GM12878 (cell line): ENCODE data around the gene MGAT5. TPM values are rescaled to one million over a fixed set of nuclear protein-coding genes. Genes with fewer than 3 reads are reported as not detected.

Experiments
- ATAC-seq: fragments of 200-7000 bp; cut with Tn5 transposase; 3 replicates; pipeline ENCODE4 v1.9.1; 2020; ENCODE audit warnings: mild to moderate bottlenecking, moderate library complexity
- BruUV-seq: library from RNA; stranded (reverse); fragments of 400-500 nt; replicated peaks from 2 replicates; lab custom pipeline; 2021; lab: Mats Ljungman, UMichigan
- CTCF ChIA-PET: fragments of 300-600 bp; sonication (Branson Sonifier 250); formaldehyde crosslinking; extraction: SDS; loops from one replicate; lab custom pipeline; 2021; ENCODE audit warnings: inconsistent platforms; lab: Yijun Ruan, JAX
- POLR2A ChIA-PET: fragments of 350-600 bp; formaldehyde crosslinking; extraction: SDS; loops from one replicate; lab custom pipeline; 2021; ENCODE audit warnings: inconsistent platforms; lab: Charles Lee
- RAD21 ChIA-PET: fragments of 300-600 bp; sonication (Branson Sonifier 250); formaldehyde crosslinking; loops from one replicate; lab custom pipeline; 2023; ENCODE audit warnings: antibody characterized with exemption; ENCODE audit not compliant: unreplicated experiment; lab: Charles Lee
- SMC1A ChIA-PET: fragments of 300-600 bp; sonication (Branson Sonifier 250); formaldehyde crosslinking; loops from one replicate; lab custom pipeline; 2023; ENCODE audit not compliant: unreplicated experiment, uncharacterized antibody; lab: Charles Lee
- DNase-seq: peaks from one replicate; pipeline ENCODE4 v3.0.0-alpha.2; 2011; ENCODE audit warnings: low read depth, low spot score
- FAIRE-seq: peaks from 3 replicates; lab custom pipeline; 2011; peaks lifted over from hg19 to GRCh38; lab: Jason Lieb, UNC
- H2AFZ ChIP-seq: 2 replicates; pipeline ENCODE4 v1.6.0; 2011; ENCODE audit warnings: low read depth, low read length, control low read depth; ENCODE audit not compliant: control insufficient read depth
- H3K27ac ChIP-seq: 2 replicates; pipeline ENCODE4 v1.5.1; 2011; ENCODE audit warnings: control low read depth; ENCODE audit not compliant: control insufficient read depth, insufficient read depth
- H3K27me3 ChIP-seq, 2 experiments: replicated peaks in 1 of 2; 2 replicates each; pipeline versions ENCODE4 v1.6.0 to v1.6.1; 2011; ENCODE audit warnings: low read length in 1 of 2; ENCODE audit not compliant: control insufficient read depth in 2 of 2, insufficient read depth in 2 of 2
- H3K36me3 ChIP-seq, 2 experiments: 2 replicates each; pipeline ENCODE4 v1.5.1; 2011; ENCODE audit warnings: low read length in 1 of 2; ENCODE audit not compliant: control insufficient read depth in 2 of 2, insufficient read depth in 2 of 2
- H3K4me1 ChIP-seq: 2 replicates; pipeline ENCODE4 v1.6.1; 2011; ENCODE audit warnings: mild to moderate bottlenecking, low read length, moderate library complexity, mixed read lengths; ENCODE audit not compliant: control insufficient read depth, insufficient read depth
- H3K4me2 ChIP-seq: 2 replicates; pipeline ENCODE4 v1.6.0; 2011; ENCODE audit warnings: control low read depth; ENCODE audit not compliant: control insufficient read depth, insufficient read depth
- H3K4me3 ChIP-seq: fragments of 200-600 bp; sonication (generic); 2 replicates; pipeline ENCODE4 v1.5.1; 2016
- H3K79me2 ChIP-seq: 2 replicates; pipeline ENCODE4 v1.6.0; 2011; ENCODE audit warnings: low read length; ENCODE audit not compliant: control insufficient read depth, insufficient read depth
- H3K9ac ChIP-seq: 2 replicates; pipeline ENCODE4 v1.8.0; 2011; ENCODE audit warnings: low read length, control low read depth, mixed read lengths; ENCODE audit not compliant: control insufficient read depth, insufficient read depth
- H3K9me3 ChIP-seq: replicated peaks from 3 replicates; pipeline ENCODE4 v1.5.1; 2011; ENCODE audit warnings: mild to moderate bottlenecking, low read length; ENCODE audit not compliant: control insufficient read depth, insufficient read depth
- H4K20me1 ChIP-seq: 2 replicates; pipeline ENCODE4 v1.6.0; 2011; ENCODE audit not compliant: control insufficient read depth, insufficient read depth
- BACH1 ChIP-seq: fragments of 450-650 bp; IDR thresholded peaks from 2 replicates; pipeline ENCODE4 v1.6.1; 2017; ENCODE audit warnings: mild to moderate bottlenecking, borderline replicate concordance
- BRCA1 ChIP-seq: IDR thresholded peaks from 2 replicates; pipeline ENCODE4 v1.6.1; 2011; ENCODE audit warnings: low read depth, low read length, improper control_type of control experiment
- CBX3 ChIP-seq: fragments of 200-600 bp; sonication (generic); IDR thresholded peaks from 2 replicates; pipeline ENCODE4 v1.6.1; 2016; ENCODE audit warnings: low read depth, borderline replicate concordance
- FOS ChIP-seq: IDR thresholded peaks from 3 replicates; pipeline ENCODE4 v1.6.1; 2011; ENCODE audit warnings: borderline replicate concordance; ENCODE audit not compliant: insufficient read length; ENCODE audit errors: extremely low read depth
- IKZF1 ChIP-seq: fragments of 450-650 bp; conservative IDR thresholded peaks from 2 replicates; pipeline ENCODE4 v1.6.1; 2017; ENCODE audit warnings: antibody characterized with exemption, mild to moderate bottlenecking
- NFYA ChIP-seq: IDR thresholded peaks from 2 replicates; pipeline ENCODE4 v1.6.1; 2011; ENCODE audit warnings: low read depth, mild to moderate bottlenecking, low read length, improper control_type of control experiment, borderline replicate concordance
- NR2C1 ChIP-seq: fragments of 450-650 bp; IDR thresholded peaks from 2 replicates; pipeline ENCODE4 v1.6.1; 2017; ENCODE audit warnings: antibody characterized with exemption, mild to moderate bottlenecking, moderate library complexity
- PAX8 ChIP-seq: fragments of 450-650 bp; IDR thresholded peaks from 2 replicates; pipeline ENCODE4 v1.6.1; 2017; ENCODE audit warnings: mild to moderate bottlenecking, moderate library complexity
- RUNX3 ChIP-seq: IDR thresholded peaks from 2 replicates; pipeline ENCODE4 v1.6.1; 2012; ENCODE audit warnings: low read length, inconsistent platforms
- SP1 ChIP-seq: IDR thresholded peaks from one replicate; pipeline ENCODE4 v1.6.1; 2011; ENCODE audit warnings: low read depth, low read length
- SRF ChIP-seq, 2 experiments: IDR thresholded peaks; 2 replicates each; pipeline ENCODE4 v1.6.1; 2011; ENCODE audit warnings: low read depth in 2 of 2, low read length in 2 of 2, mild to moderate bottlenecking in 1 of 2, moderate library complexity in 1 of 2
- SUZ12 ChIP-seq: fragments of 200-600 bp; sonication (generic); IDR thresholded peaks from one replicate; pipeline ENCODE4 v1.6.1; 2018; ENCODE audit warnings: antibody characterized with exemption, mild to moderate bottlenecking; ENCODE audit not compliant: unreplicated experiment
- ZNF217 ChIP-seq: fragments of 450-650 bp; IDR thresholded peaks from 2 replicates; pipeline ENCODE4 v1.6.1; 2017; ENCODE audit warnings: antibody characterized with exemption, mild to moderate bottlenecking
- ZNF384 ChIP-seq: IDR thresholded peaks from 2 replicates; pipeline ENCODE4 v1.6.1; 2012; ENCODE audit warnings: low read depth, mild to moderate bottlenecking, low read length, improper control_type of control experiment, borderline replicate concordance
- WGBS: methylation state at CpG from one replicate; pipeline ENCODE4 v1.1.6; 2016; ENCODE audit warnings: low lambda C conversion rate; ENCODE audit not compliant: insufficient replicate concordance, insufficient coverage; ENCODE audit errors: missing lambda C conversion rate; 5-methylcytosine and 5-hydroxymethylcytosine counted together
- in situ Hi-C: fragments of 300-500 bp; cut with MboI; formaldehyde crosslinking; loops from 9 replicates; pipeline ENCODE4 v1.14.3; 2018; ENCODE audit warnings: mixed read lengths
- intact Hi-C: fragments of 100-400 bp; cut with micrococcal nuclease; formaldehyde crosslinking; loops from one replicate; pipeline ENCODE4 v1.14.2; 2022; ENCODE audit not compliant: unreplicated experiment
- polyA plus RNA-seq, 11 experiments: library from polyadenylated mRNA; depleted of rRNA in 4 of 11; unstranded in 6 of 11; stranded (reverse) in 5 of 11; fragments of >200 nt; fragmentation: Nextera tagmentation in 4 of 11; fragmentation: Illumina TruSeq in 1 of 11; extraction: Ambion mirVana in 4 of 11; extraction: Trizol in 1 of 11; gene quantifications; 1 replicate in 1 of 11; 2 replicates in 10 of 11; pipeline versions ENCODE4 v1.2.1 to v1.2.3, GENCODE V29; 2011 to 2016; ENCODE audit warnings: inconsistent platforms in 2 of 11, missing spikeins in 2 of 11, low read depth in 1 of 11
- total RNA-seq, 4 experiments: library from RNA; depleted of rRNA in 3 of 4; stranded (reverse); fragments of >200 nt in 3 of 4; fragmentation: Illumina TruSeq in 1 of 4; extraction: Trizol in 1 of 4; gene quantifications; 2 replicates each; pipeline versions ENCODE4 v1.2.1 to v1.2.3, GENCODE V29; 2013 to 2021
- TF ChIP-seq, protein P1 (sequence below): fragments of 450-650 bp; IDR thresholded peaks from 2 replicates; pipeline ENCODE4 v1.6.1; 2014; ENCODE audit warnings: mild to moderate bottlenecking

MGAT5 gene
- total and polyA plus RNA-seq, 10 of the 15 experiments (the other 5 are each of a cell fraction or from before 2014, with no cell fraction given) = 4.9 to 104 (median 36.2) TPM

DNA sequence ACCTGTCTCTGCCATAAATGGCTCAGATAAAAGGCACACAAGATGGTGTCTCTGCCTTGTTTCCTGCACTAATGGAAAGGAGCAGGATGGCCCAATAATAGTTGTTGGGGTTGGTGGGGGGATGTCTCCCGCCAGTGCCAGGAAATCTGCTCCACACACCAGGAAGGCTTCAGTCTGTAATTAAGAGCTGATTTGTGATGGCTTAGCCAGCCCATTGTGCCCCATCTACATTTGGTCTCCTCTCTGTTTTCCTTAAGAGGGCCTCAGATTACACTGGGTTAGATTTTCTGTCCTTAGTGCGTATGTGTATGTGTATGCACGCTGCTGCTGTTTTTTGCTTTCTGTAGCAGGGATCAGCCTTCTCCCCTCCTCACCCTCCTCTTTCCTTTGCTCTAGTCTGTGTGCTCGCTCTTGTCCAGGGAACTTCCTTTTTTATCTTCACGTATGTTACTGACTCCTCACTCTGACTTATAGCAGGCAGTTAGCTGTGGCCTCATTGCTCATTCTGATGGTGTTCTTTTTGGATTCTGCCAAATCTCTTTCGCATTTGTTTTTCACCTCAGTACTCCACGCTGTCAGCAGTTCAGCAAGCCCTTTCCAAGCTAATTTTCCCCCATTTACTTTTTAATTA lies 33.4 kb upstream of the MGAT5 start (continued):
- TF ChIP-seq SP1 = no peak

DNA sequence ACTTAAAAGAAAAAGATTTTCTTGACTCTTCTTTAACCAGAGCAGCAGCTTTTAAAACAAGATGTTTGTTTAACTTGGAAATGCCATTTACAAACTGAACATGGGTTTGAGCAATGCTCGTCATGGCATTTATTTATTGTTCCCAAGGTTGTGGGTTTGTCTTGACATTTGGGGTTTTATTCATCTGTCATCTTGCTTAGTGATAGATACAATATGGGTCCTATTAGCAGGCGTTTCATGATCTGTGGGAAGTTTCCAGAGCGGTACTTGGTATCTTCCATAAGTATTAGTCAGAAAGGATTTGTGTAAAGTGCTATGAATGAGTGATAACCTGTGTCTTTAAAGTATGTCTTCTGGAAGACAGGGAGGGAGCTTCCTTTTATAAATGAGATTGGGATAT lies 29.9 kb upstream of the MGAT5 start:
- intact Hi-C loops = no loop called here
- Histone ChIP-seq H3K4me3 (no peak overlapping the region), H3K36me3 (no peaks in the 10 kb centered on the region; a peak in 1 of 4 replicates), H3K9me3 (peaks cover 10% of the 10 kb centered on the region), H3K4me1 (peaks cover 29% of the 10 kb centered on the region), H3K9ac (no peak overlapping the region), H4K20me1 (peaks cover 6% of the 10 kb centered on the region), H3K27ac (no peak overlapping the region), H3K27me3 (no peaks in the 10 kb centered on the region), H2AFZ (no peak overlapping the region), H3K79me2 (peaks cover 87% of the 10 kb centered on the region), H3K4me2 (no peak overlapping the region)
- ChIA-PET POLR2A (no interaction called here), CTCF (interaction anchor here (1.2 to 8.2 kb wide), 5 partner anchors 8 to 188 kb away, joined by 3 to 45 read pairs (median 5); no protein-coding TSS in a partner anchor), SMC1A (interaction anchor here (1.2 to 1.9 kb wide), 4 partner anchors 9 to 104 kb away, joined by 3 to 8 read pairs (median 4); no protein-coding TSS in a partner anchor), RAD21 (interaction anchor here (0.5 to 1.0 kb wide), 2 partner anchors 16 to 18 kb away, joined by 3 read pairs; no protein-coding TSS in a partner anchor)
- TF ChIP-seq IKZF1 (no peak), PAX8 (no peak), FOS (no peak), ZNF384 (no peak), NFYA (no peak), ZNF217 (no peak), CBX3 (no peak), BACH1 (no peak), RUNX3 (no peak), SRF (IDR thresholded peaks at IDR 0.05; ENCODE audit: low read depth in 2 of 2, low read length in 2 of 2) (no peak), SUZ12 (no peak), NR2C1 (no peak), BRCA1 (no peak)
- TF ChIP-seq, protein P1, sequence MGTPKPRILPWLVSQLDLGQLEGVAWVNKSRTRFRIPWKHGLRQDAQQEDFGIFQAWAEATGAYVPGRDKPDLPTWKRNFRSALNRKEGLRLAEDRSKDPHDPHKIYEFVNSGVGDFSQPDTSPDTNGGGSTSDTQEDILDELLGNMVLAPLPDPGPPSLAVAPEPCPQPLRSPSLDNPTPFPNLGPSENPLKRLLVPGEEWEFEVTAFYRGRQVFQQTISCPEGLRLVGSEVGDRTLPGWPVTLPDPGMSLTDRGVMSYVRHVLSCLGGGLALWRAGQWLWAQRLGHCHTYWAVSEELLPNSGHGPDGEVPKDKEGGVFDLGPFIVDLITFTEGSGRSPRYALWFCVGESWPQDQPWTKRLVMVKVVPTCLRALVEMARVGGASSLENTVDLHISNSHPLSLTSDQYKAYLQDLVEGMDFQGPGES = no peak
- FAIRE-seq (no peak), DNase-seq (no peak), ATAC-seq (no peak)
- no TSS peak for BruUV-seq
- in situ Hi-C loops = no loop called here
- 98% methylated on average over 3 of the region's 3 CpGs for WGBS
